GM21390 (cell line): ENCODE results near the gene CALR.
"Not testable (repeated sequence)": the region's sequence is repeated elsewhere in the genome, so short reads cannot be mapped to it uniquely, and the experiment has no call there.

Source experiments
- ATAC-seq: cut with Tn5 transposase; IDR thresholded peaks from one replicate; pipeline ENCODE4 v1.9.1; 2021; ENCODE audit not compliant: unreplicated experiment

Gene CALR

GRCh38 chr19:12952488-12953137 is 14.2 kb downstream of the CALR start:
- no peak for ATAC-seq

GRCh38 chr19:12953138-12953798 is 14.9 kb downstream of the CALR start:
- no peak for ATAC-seq

- ATAC-seq: no peak
Measured at GRCh38 chr19:12953799-12954611, 15.6 kb downstream of the CALR start.

- ATAC-seq: no peak
Measured at GRCh38 chr19:12954612-12954962, 16.2 kb downstream of the CALR start.

GRCh38 chr19:12955575-12955974 is 17.2 kb downstream of the CALR start:
- not testable (repeated sequence) for ATAC-seq

GRCh38 chr19:12955996-12956395 is 17.6 kb downstream of the CALR start:
- no peak for ATAC-seq

- peak; percentile 80 for ATAC-seq
Measured at GRCh38 chr19:12956446-12957388, 18.3 kb downstream of the CALR start, which contains the start of gene GADD45GIP1. Gene GADD45GIP1 (minus strand): TSS chr19:12957223. CDS start chr19:12957212, 11 bp downstream.

- not testable (repeated sequence) for ATAC-seq
Measured at GRCh38 chr19:12957389-12957952, 19.1 kb downstream of the CALR start.

GRCh38 chr19:12959481-12959880 is 21.1 kb downstream of the CALR start:
- ATAC-seq: no peak

GRCh38 chr19:12965017-12965811 is 26.8 kb downstream of the CALR start:
- ATAC-seq: no peak

GRCh38 chr19:12965812-12966135 is 27.4 kb downstream of the CALR start:
- no peak for ATAC-seq

GRCh38 chr19:12967907-12968306 is 29.5 kb downstream of the CALR start:
- ATAC-seq: no peak

- no peak for ATAC-seq
Measured at GRCh38 chr19:12969292-12969988, 31.0 kb downstream of the CALR start, which contains the start of gene DAND5. Gene DAND5 (plus strand): TSS chr19:12969576. CDS start chr19:12969661, 85 bp downstream.

- ATAC-seq: no peak
Measured at GRCh38 chr19:12970070-12970820, 31.8 kb downstream of the CALR start.

- no peak for ATAC-seq
Measured at GRCh38 chr19:12973236-12973635, 34.8 kb downstream of the CALR start.

GRCh38 chr19:12974301-12975220 is 36.2 kb downstream of the CALR start:
- no peak for ATAC-seq

- ATAC-seq: no peak
Measured at GRCh38 chr19:12975221-12975741, 36.9 kb downstream of the CALR start.
